DMS53 treated with DMSO at 0.1 percent for 48 hours (cell line): Measurements from ENCODE around the gene FRS2.
A peak's percentile ranks its signal among the peaks of the same experiment; 100 is the strongest.
"Not testable (repeated sequence)": the region's sequence is repeated elsewhere in the genome, so short reads cannot be mapped to it uniquely, and the experiment has no call there.

Experiments used
- DNase-seq: peaks from one replicate; lab custom pipeline; 2025; ENCODE audit not compliant: unreplicated experiment; lab: John Stamatoyannopoulos, UW

Gene FRS2

GRCh38 chr12:69570545-69571399, 100.6 kb downstream of the FRS2 start:
- peak; percentile 78 for DNase-seq

GRCh38 chr12:69575346-69575745, 105.2 kb downstream of the FRS2 start:
- no peak for DNase-seq

- no peak for DNase-seq
These were observed 108.1 kb downstream of the FRS2 start for GRCh38 chr12:69578283-69578682.

GRCh38 chr12:69579029-69579428, 108.8 kb downstream of the FRS2 start:
- DNase-seq: no peak

GRCh38 chr12:69580074-69580473, 109.9 kb downstream of the FRS2 start:
- DNase-seq: no peak

- no peak for DNase-seq
These were observed 113.0 kb downstream of the FRS2 start for GRCh38 chr12:69583203-69583602.

GRCh38 chr12:69585189-69586062, 115.2 kb downstream of the FRS2 start, which contains the start of gene CCT2:
Gene CCT2, plus strand, starts transcription at chr12:69585459. Its CDS starts 63 bp downstream, at chr12:69585522.
- DNase-seq: peak; percentile 95

- no peak for DNase-seq
These were observed 118.3 kb downstream of the FRS2 start for GRCh38 chr12:69588527-69588926.

- DNase-seq: no peak
These were observed 118.9 kb downstream of the FRS2 start for GRCh38 chr12:69589082-69589481.

- no peak for DNase-seq
These were observed 125.5 kb downstream of the FRS2 start for GRCh38 chr12:69595689-69596088.

- DNase-seq: no peak
These were observed 128.1 kb downstream of the FRS2 start for GRCh38 chr12:69598174-69598753.

GRCh38 chr12:69600804-69601203, 130.6 kb downstream of the FRS2 start:
- DNase-seq: no peak

GRCh38 chr12:69601962-69602685, 131.9 kb downstream of the FRS2 start:
- DNase-seq: no peak

- DNase-seq: peak; percentile 11
These were observed 132.8 kb downstream of the FRS2 start for GRCh38 chr12:69602954-69603353.

- not testable (repeated sequence) for DNase-seq
These were observed 133.4 kb downstream of the FRS2 start for GRCh38 chr12:69603556-69603955.

GRCh38 chr12:69604275-69604674, 134.1 kb downstream of the FRS2 start:
- not testable (repeated sequence) for DNase-seq

GRCh38 chr12:69608114-69608513, 137.9 kb downstream of the FRS2 start:
- no peak for DNase-seq

GRCh38 chr12:69610126-69610525, 139.9 kb downstream of the FRS2 start:
- no peak for DNase-seq

- DNase-seq: no peak
These were observed 140.5 kb downstream of the FRS2 start, which contains the start of gene LRRC10 for GRCh38 chr12:69610729-69611128. Gene LRRC10, minus strand, starts transcription at chr12:69610907. Its CDS starts 69 bp downstream, at chr12:69610838.

- DNase-seq: no peak
These were observed 143.2 kb downstream of the FRS2 start for GRCh38 chr12:69613351-69613750.

GRCh38 chr12:69616025-69616424, 145.8 kb downstream of the FRS2 start:
- no peak for DNase-seq
